Measurements from ENCODE around the gene POFUT1.

GRCh38 chr20:32201296-32201976 is 6.2 kb upstream of the POFUT1 start:
- TF ChIP-seq MAFK (IDR thresholded peaks at IDR 0.05; ENCODE audit: low read depth, low read length) (no peak), CTCF (IDR thresholded peaks at IDR 0.05; ENCODE audit: control extremely low read depth in 1 of 3, insufficient read depth in 1 of 3, low read depth in 1 of 3, low read length in 3 of 3) (no peak), EP300 (IDR thresholded peaks at IDR 0.05; ENCODE audit: borderline replicate concordance in 1 of 2, low read depth in 2 of 2, low read length in 2 of 2) (no peak), SRF (IDR thresholded peaks at IDR 0.05; ENCODE audit: low read depth, low read length) (no peak), YY1 (IDR thresholded peaks at IDR 0.05; ENCODE audit: low read depth, low read length) (no peak), SAP30 (IDR thresholded peaks at IDR 0.05; ENCODE audit: insufficient read depth, insufficient replicate concordance, low read length) (no peak), RAD21 (IDR thresholded peaks at IDR 0.05 in 1 of 2, conservative IDR thresholded peaks at IDR 0.05 in 1 of 2; ENCODE audit: low read depth in 2 of 2, low read length in 2 of 2) (no peak), CREB1 (IDR thresholded peaks at IDR 0.05) (no peak), SUZ12 (IDR thresholded peaks at IDR 0.05; ENCODE audit: low read length) (no peak), E2F6 (IDR thresholded peaks at IDR 0.05) (no peak), RBBP5 (IDR thresholded peaks at IDR 0.05; ENCODE audit: borderline replicate concordance, low read depth, low read length) (no peak), JUND (IDR thresholded peaks at IDR 0.05; ENCODE audit: low read length) (no peak), EZH2 (IDR thresholded peaks at IDR 0.05; ENCODE audit: low read depth, low read length, severe bottlenecking) (no peak), ZNF274 (IDR thresholded peaks at IDR 0.05; ENCODE audit: borderline replicate concordance, extremely low read depth, low read length) (no peak)
